GM13976 (cell line): ENCODE measurements around the gene BMERB1.

Experiments
- DNase-seq: peaks from one replicate; pipeline ENCODE4 v3.0.0; 2012; ENCODE audit warnings: low spot score
- CTCF ChIP-seq: IDR thresholded peaks from 2 replicates; pipeline ENCODE4 v1.5.1; 2012; ENCODE audit warnings: borderline replicate concordance, mild to moderate bottlenecking; ENCODE audit not compliant: insufficient read depth; ENCODE audit errors: extremely low read depth, missing control alignments, control extremely low read depth
- in situ Hi-C: fragments of 300-500 bp; cut with MboI; formaldehyde crosslinking; loops from one replicate; pipeline ENCODE4 v1.12.0; 2022; ENCODE audit warnings: low sequenced_read_pairs, mixed read lengths, inconsistent platforms; ENCODE audit not compliant: unreplicated experiment

Gene BMERB1

DNA sequence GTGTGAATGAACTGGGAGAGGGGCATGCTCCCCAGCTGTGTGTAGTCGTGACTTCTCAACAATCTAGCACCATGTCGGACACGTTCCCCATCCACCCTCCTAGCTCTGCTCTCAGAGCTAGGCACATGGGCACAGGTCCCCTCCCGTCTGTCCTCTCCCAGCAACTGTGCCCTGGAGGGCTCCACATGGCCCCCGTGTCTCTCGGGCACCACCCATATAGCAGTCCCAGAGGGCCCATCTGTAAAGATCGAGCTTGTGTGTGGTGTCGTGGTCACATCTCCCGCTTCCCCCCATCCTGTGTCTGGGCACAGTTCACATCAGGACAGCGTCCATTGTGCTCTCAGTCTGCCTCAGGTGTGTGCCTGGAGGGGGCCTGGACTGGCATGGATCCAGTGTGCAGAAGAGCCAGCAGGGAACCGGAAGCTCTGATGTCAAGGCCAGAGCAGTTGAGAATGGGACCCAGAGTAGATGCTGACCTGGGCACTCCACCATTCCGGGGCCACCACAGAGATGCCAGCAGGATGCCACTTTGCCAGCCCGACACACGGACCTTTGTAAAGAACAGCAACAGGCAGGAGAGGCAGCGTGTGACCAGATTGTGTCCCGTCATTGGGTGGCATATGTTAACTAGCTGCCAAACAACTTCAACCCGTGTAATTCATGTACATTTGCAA lies 152.9 kb downstream of the BMERB1 start:
- no peak for DNase-seq
- in situ Hi-C loops, result no loop called here
- no peak for TF ChIP-seq CTCF

DNA sequence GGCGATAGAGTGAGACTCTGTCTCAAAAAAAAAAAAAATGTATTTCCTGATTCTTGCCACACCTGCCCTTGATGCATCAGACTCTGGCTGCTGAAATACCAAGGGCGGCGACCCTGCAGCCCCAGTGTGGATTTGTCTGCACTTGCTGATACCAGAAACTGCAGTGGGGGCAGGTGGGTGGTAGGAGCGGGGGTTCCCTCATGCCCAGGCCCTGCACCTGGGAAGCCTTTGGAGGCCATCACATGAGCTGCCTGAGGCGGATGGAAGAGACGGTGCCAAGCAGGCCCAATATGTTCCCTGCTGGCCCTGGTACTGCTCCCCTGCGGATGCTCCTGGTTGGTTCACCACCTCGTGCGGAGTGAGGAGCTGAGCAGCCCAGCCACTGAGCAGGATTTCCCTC lies 157.9 kb downstream of the BMERB1 start:
- no peak for DNase-seq
- in situ Hi-C loops, result no loop called here
- TF ChIP-seq CTCF, result no peak

DNA sequence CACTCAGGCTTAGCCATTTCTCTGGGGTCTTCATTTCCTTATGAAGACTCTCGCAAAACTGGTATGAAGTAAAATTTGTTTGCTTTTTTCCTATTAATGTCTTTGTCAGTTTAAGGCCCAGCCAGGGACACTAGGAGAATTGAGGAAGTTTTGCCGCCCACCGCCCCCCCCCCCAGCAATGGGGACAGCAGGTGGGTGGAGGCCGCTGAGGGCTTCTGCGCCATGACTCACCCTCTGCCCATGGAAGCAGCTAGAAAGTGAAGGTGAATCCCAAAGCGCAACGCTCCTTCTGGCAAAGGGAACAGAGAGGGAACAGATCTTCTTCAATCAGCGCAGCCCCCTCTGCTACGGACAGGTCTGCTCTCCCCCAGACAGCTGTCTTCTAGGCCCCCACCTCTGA lies 158.8 kb downstream of the BMERB1 start:
- no peak for TF ChIP-seq CTCF
- in situ Hi-C loops, result no loop called here
- DNase-seq, result no peak

DNA sequence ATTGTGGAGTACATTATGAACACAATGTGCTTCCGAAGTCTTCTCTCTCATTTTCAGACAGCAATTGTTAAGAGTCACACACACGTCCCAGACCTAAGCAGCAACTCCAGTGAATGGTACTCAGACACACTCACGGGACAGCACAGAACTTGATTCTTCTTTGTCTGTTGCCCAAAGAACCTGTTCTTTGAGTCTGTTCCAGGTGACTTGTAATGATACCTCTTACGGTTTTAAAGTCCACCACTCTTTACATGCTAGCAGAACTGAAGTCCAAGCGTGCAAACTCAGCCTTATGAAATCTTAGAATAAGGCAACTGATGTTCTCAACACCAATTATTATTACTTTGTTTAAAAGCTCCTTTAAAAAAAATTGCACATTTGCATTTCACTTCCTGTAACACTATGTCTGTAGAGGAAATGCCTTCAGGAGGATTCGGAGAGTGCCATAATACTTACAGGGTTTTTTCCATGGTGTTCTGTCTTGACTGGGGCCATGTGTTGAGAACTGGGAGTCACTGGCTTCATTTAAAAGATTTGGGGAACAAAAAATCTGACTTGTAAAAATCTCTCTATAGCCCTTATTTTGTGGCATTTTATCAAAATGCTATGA lies 160.4 kb downstream of the BMERB1 start:
- DNase-seq, result no peak
- TF ChIP-seq CTCF, result no peak
- in situ Hi-C loops, result no loop called here

DNA sequence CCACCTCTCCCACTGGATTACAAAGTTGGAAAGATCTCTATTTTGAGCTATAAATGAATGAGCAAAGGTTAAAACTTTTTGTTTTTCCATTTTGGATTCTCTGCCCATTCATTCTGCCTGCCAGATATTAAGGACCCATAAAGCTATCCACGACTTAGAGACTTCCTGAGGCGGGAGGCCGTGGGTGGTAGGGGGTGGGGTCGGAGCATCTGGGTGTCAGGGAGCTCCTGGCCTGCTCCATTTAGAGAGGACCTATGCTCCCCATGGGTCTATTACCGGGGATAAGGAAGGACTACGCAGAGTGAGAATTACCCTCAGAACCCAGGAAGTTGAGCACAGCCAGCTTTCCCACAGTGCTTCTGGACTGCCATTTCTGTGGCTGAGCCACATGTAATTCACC lies 162.7 kb downstream of the BMERB1 start:
- in situ Hi-C loops, result no loop called here
- DNase-seq, result no peak
- no peak for TF ChIP-seq CTCF

DNA sequence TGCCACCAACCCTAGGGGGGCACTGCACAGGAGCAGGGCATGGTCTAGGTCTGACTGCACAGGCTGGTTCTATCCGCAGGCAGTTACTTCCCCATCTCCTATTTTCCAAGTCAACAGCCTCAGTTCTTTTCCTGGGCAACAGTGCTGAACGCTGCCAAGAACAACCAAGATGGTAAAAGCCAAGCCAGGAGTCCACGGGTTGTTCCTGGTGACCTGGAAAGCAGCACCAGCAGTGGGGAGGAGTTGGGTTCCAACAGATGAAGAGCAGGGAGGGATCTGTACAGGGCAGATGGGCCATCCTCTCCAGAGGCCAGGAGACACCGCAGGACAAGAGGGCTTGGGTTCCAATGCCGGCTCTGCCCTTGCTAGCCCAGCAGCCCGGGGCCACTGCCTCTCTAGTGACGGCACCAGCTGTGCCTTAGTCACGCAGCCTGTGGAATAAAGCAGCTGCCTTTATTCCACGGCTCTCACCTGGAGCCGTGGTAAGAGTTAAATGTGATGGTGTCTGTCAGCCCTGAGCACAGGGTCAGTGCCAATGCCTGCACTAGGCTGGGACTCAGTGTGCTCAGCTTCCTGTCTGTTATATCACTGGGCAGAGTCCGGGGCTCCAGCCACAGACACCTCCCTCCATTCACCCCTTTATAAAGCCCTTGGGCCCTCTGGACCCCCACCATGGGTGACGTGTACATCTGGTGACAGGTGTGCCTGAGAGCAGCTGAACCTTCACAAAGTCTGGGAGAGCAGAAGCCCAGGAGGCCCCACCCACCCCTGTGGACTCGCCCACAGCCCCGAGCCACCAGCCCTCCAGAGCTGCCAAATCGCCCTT lies 163.6 kb downstream of the BMERB1 start:
- in situ Hi-C loops, result no loop called here
- TF ChIP-seq CTCF, result no peak
- DNase-seq, result no peak
